Pancreas (tissue), 10 donors: Measurements from ENCODE around the gene UBE2E2. TPM values are rescaled to one million over a fixed set of nuclear protein-coding genes. Genes with fewer than 3 reads are reported as not detected.

Source experiments
- ATAC-seq, 4 donors: fragments of 200-7000 bp; cut with Tn5 transposase; one replicate each; pipeline versions ENCODE4 v1.8.0 to v1.9.1; 2020; ENCODE audit warnings: mild to moderate bottlenecking in 4 of 4, moderate library complexity in 4 of 4
- DNase-seq, 6 donors: peaks; one replicate each; pipeline ENCODE4 v3.0.0-alpha.2; 2020
- FAIRE-seq: peaks from 2 replicates; lab custom pipeline; 2012; peaks lifted over from hg19 to GRCh38; lab: Jason Lieb, UNC
- H3K27ac ChIP-seq, 4 donors: fragments of 200-600 bp; sonication (generic); 1 replicate in 3 of 4; 2 replicates in 1 of 4; pipeline versions ENCODE4 v1.5.0 to v1.8.0; 2020
- H3K27me3 ChIP-seq, 4 donors: fragments of 200-600 bp; one replicate each; pipeline ENCODE4 v1.8.0; 2021
- H3K36me3 ChIP-seq, 3 donors: fragments of 200-600 bp; sonication (generic) in 1 of 3; one replicate each; pipeline versions ENCODE4 v1.5.0 to v1.8.0; 2020 to 2021
- H3K4me1 ChIP-seq, 3 donors: fragments of 200-600 bp; one replicate each; pipeline ENCODE4 v1.8.0; 2021
- H3K4me3 ChIP-seq, 4 donors: fragments of 200-600 bp; sonication (generic) in 2 of 4; one replicate each; pipeline versions ENCODE4 v1.5.0 to v1.8.0; 2020 to 2021
- H3K9me3 ChIP-seq, 4 donors: fragments of 200-600 bp; one replicate each; pipeline ENCODE4 v1.8.0; 2021
- CTCF ChIP-seq, 4 donors: fragments of 200-600 bp; sonication (generic) in 3 of 4; IDR thresholded peaks; one replicate each; pipeline versions ENCODE4 v1.5.0 to v1.8.0; 2021; ENCODE audit warnings: antibody characterized with exemption in 4 of 4
- WGBS, 2 donors: extraction: QIAGEN DNeasy Blood & Tissue Kit; methylation state at CpG; one replicate each; pipeline ENCODE4 v1.1.7; 2013; 5-methylcytosine and 5-hydroxymethylcytosine counted together
- intact Hi-C, 3 donors: fragments of 100-400 bp; cut with DNase I; formaldehyde crosslinking; loops; one replicate each; pipeline versions ENCODE4 v1.11.1 to v1.14.2; 2022
- polyA plus RNA-seq, 2 donors: library from polyadenylated mRNA; stranded (reverse); fragments of 200-250 nt; gene quantifications; one replicate each; pipeline ENCODE4 v1.2.3, GENCODE V29; 2013
- total RNA-seq, 6 donors: library from RNA; stranded (reverse); fragmentation: NEBNext Ultra II Directional in 4 of 6; extraction: Animal tissue kit (Norgen Biotek cat#: 25700) in 4 of 6; gene quantifications; one replicate each; pipeline versions ENCODE4 v1.2.1 to v1.2.4, GENCODE V29; 2021 to 2023
- donor health status: healthy with polysubstance abuse.
- donor health status: DM: no; HTN: no; CAD: no; lungs with moderate emphysema.
- donor health status: DM: no; HTN: no; CAD: no.
- donor health status: control.
- donor health status: control.
- donor health status: Bipolar disorder and iron deficiency.
- donor health status: DM: yes; HTN: yes; CAD: no.
- donor health status: DM: no; HTN: no; CAD: no.
- donor health status: DM: no; HTN: no; CAD: no.
- donor health status: DM: yes; HTN: yes; CAD: no.

Gene UBE2E2
- total and polyA plus RNA-seq, 8 donors = 3.3 to 11.6 (median 5.8) TPM

- ATAC-seq (peak; percentile 56 to 92 (median 80)), FAIRE-seq (no peak), DNase-seq (no peak)
- no peak for TF ChIP-seq CTCF (IDR thresholded peaks at IDR 0.05)
- no peak overlapping the region for H3K4me3 ChIP-seq
- peaks cover 0 to 11% (median 5%) of the 10 kb centered on the region in 3 donors for H3K4me1 ChIP-seq
- no peaks in the 10 kb centered on the region for H3K36me3 ChIP-seq
- H3K9me3 ChIP-seq = no peaks in the 10 kb centered on the region
- 25 to 27% methylated on average over 7 of the region's 7 CpGs for WGBS, 2 donors
- no peak overlapping the region for H3K27ac ChIP-seq
- intact Hi-C loops = no loop called here
- no peaks in the 10 kb centered on the region for H3K27me3 ChIP-seq
Observed at GRCh38 chr3:23276913-23277658, 74.0 kb downstream of the UBE2E2 start.

GRCh38 chr3:23277688-23278087 lies 74.6 kb downstream of the UBE2E2 start:
- Histone ChIP-seq H3K4me3 (no peak overlapping the region), H3K4me1 (peaks cover 0 to 11% (median 5%) of the 10 kb centered on the region in 3 donors), H3K27ac (no peak overlapping the region), H3K27me3 (no peaks in the 10 kb centered on the region), H3K36me3 (no peaks in the 10 kb centered on the region), H3K9me3 (no peaks in the 10 kb centered on the region)
- no peak for FAIRE-seq
- intact Hi-C loops = no loop called here
- ATAC-seq = peak in 2 of 4 donors; percentile 31 to 45
- 44 to 50% methylated on average over 3 of the region's 3 CpGs for WGBS, 2 donors
- no peak for DNase-seq
- TF ChIP-seq CTCF (IDR thresholded peaks at IDR 0.05) = no peak

- Histone ChIP-seq H3K9me3 (no peaks in the 10 kb centered on the region), H3K4me1 (peaks cover 0 to 4% (median 3%) of the 10 kb centered on the region in 3 donors), H3K27ac (no peak overlapping the region), H3K27me3 (no peaks in the 10 kb centered on the region), H3K4me3 (no peak overlapping the region), H3K36me3 (no peaks in the 10 kb centered on the region)
- 91 to 94% methylated on average over 5 of the region's 5 CpGs for WGBS, 2 donors
- DNase-seq (no peak), FAIRE-seq (no peak), ATAC-seq (no peak)
- no peak for TF ChIP-seq CTCF (IDR thresholded peaks at IDR 0.05)
- intact Hi-C loops = no loop called here
Observed at GRCh38 chr3:23283625-23284024, 80.5 kb downstream of the UBE2E2 start.

- Histone ChIP-seq H3K4me3 (no peak overlapping the region), H3K9me3 (no peaks in the 10 kb centered on the region), H3K36me3 (no peaks in the 10 kb centered on the region), H3K27ac (no peak overlapping the region), H3K4me1 (peaks cover 0 to 7% (median 5%) of the 10 kb centered on the region in 3 donors), H3K27me3 (no peaks in the 10 kb centered on the region)
- TF ChIP-seq CTCF (IDR thresholded peaks at IDR 0.05) = no peak
- intact Hi-C loops = no loop called here
- WGBS, 2 donors = 0 to 8% methylated on average over 1 of the region's 1 CpG
- FAIRE-seq = no peak
- peak; percentile 52 to 84 (median 71) for ATAC-seq
- DNase-seq = no peak
Observed at GRCh38 chr3:23288286-23288685, 85.2 kb downstream of the UBE2E2 start.

- H3K9me3 ChIP-seq = no peaks in the 10 kb centered on the region
- H3K4me1 ChIP-seq = peaks cover 0 to 7% (median 5%) of the 10 kb centered on the region in 3 donors
- no peaks in the 10 kb centered on the region for H3K27me3 ChIP-seq
- intact Hi-C loops = no loop called here
- FAIRE-seq (no peak), ATAC-seq (no peak), DNase-seq (no peak)
- 26 to 28% methylated on average over 2 of the region's 2 CpGs for WGBS, 2 donors
- no peak overlapping the region for H3K4me3 ChIP-seq
- no peaks in the 10 kb centered on the region for H3K36me3 ChIP-seq
- no peak overlapping the region for H3K27ac ChIP-seq
- no peak for TF ChIP-seq CTCF (IDR thresholded peaks at IDR 0.05)
Observed at GRCh38 chr3:23288715-23289114, 85.6 kb downstream of the UBE2E2 start.
